ENCODE results near the gene WHRN.

Gene WHRN

GRCh38 chr9:114416290-114416689 is 89.0 kb downstream of the WHRN start:
- ChIA-PET POLR2A (no interaction called here), CTCF (no interaction called here)
- no peak for DNase-seq (ENCODE audit: extremely low spot score)
- TF ChIP-seq CTBP1 (IDR thresholded peaks at IDR 0.05; ENCODE audit: borderline replicate concordance) (no peak), TARDBP (IDR thresholded peaks at IDR 0.05) (no peak), NFRKB (IDR thresholded peaks at IDR 0.05) (no peak)

DNA sequence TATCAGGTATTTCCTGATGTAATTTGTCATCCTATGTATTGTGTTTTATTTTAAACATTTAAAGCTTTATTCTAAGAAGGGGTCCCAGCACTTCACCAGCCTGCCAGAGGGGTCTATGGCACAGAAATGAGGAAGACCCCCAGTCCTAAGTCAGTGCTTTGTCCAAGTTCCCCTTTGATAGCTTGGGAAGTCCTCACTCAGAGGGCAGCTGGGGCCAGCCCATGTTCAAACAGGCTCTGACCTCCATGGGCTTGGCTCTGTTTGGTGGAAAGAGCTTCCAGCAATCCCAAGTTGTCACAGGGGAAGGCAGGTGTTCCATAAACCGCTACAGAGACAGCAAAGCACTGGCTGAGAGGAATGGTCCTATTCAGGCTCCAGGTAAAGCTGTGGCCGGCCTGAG is 90.9 kb downstream of the WHRN start:
- ChIA-PET CTCF (interaction anchor here (0.9 kb wide), 1 partner anchor 9 kb away, joined by 5 read pairs; no protein-coding TSS in a partner anchor), POLR2A (no interaction called here)
- DNase-seq (ENCODE audit: extremely low spot score), result no peak
- TF ChIP-seq PKNOX1 (IDR thresholded peaks at IDR 0.05), result no peak
- no peak for TF ChIP-seq TARDBP (IDR thresholded peaks at IDR 0.05)
- TF ChIP-seq LEF1 (IDR thresholded peaks at IDR 0.05; ENCODE audit: borderline replicate concordance), result no peak

DNA sequence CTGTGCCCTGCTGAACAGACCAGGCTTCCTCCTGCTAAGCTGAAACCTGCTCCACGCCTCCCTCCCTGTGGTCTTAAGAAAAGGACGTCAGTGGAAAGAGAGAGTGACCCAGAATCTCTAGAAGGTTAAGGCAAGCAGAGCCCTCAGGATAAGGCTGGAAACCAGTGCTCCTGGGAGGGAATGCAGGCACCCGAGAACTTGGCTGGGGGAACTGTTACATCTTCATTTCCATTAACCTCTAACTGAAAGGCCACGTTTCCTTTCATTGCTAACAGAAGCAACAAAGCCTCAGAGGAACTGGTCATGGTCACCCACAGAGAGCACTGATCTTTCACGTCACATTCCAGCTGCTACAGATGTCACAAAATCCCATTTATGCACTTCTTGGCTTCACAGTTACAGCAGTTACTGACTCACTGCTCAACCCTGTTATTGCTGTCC is 91.4 kb downstream of the WHRN start:
- ChIA-PET POLR2A (no interaction called here), CTCF (interaction anchor here (0.9 kb wide), 1 partner anchor 8 kb away, joined by 5 read pairs; no protein-coding TSS in a partner anchor)
- TF ChIP-seq NFRKB (IDR thresholded peaks at IDR 0.05) (no peak), BHLHE40 (IDR thresholded peaks at IDR 0.05; ENCODE audit: borderline replicate concordance) (no peak), HDGF (IDR thresholded peaks at IDR 0.05; ENCODE audit: borderline replicate concordance) (no peak), SUZ12 (IDR thresholded peaks at IDR 0.05) (no peak), TARDBP (IDR thresholded peaks at IDR 0.05) (no peak), FOXK2 (IDR thresholded peaks at IDR 0.05) (no peak), CTBP1 (IDR thresholded peaks at IDR 0.05; ENCODE audit: borderline replicate concordance) (no peak), L3MBTL2 (conservative IDR thresholded peaks at IDR 0.05) (no peak), ELF4 (IDR thresholded peaks at IDR 0.05) (no peak), LEF1 (IDR thresholded peaks at IDR 0.05; ENCODE audit: borderline replicate concordance) (no peak), PKNOX1 (IDR thresholded peaks at IDR 0.05) (no peak), SP1 (IDR thresholded peaks at IDR 0.05) (no peak), FOXM1 (IDR thresholded peaks at IDR 0.05; ENCODE audit: borderline replicate concordance) (no peak), FOXA1 (IDR thresholded peaks at IDR 0.05) (no peak), ZNF384 (IDR thresholded peaks at IDR 0.05) (no peak), ARNT (IDR thresholded peaks at IDR 0.05) (no peak)
- DNase-seq (ENCODE audit: extremely low spot score), result no peak

- CTCF ChIA-PET, result no interaction called here
- POLR2A ChIA-PET, result no interaction called here
- TF ChIP-seq ELF4 (IDR thresholded peaks at IDR 0.05), result no peak
- no peak for TF ChIP-seq PKNOX1 (IDR thresholded peaks at IDR 0.05)
- no peak for TF ChIP-seq L3MBTL2 (conservative IDR thresholded peaks at IDR 0.05)
- no peak for TF ChIP-seq FOXK2 (IDR thresholded peaks at IDR 0.05)
- TF ChIP-seq SP1 (IDR thresholded peaks at IDR 0.05), result no peak
- TF ChIP-seq NFRKB (IDR thresholded peaks at IDR 0.05), result no peak
- no peak for TF ChIP-seq ZNF384 (IDR thresholded peaks at IDR 0.05)
- TF ChIP-seq LEF1 (IDR thresholded peaks at IDR 0.05; ENCODE audit: borderline replicate concordance), result no peak
- DNase-seq (ENCODE audit: extremely low spot score), result no peak
Observed at GRCh38 chr9:114412048-114412683, 93.1 kb downstream of the WHRN start.

- ChIA-PET POLR2A (no interaction called here), CTCF (no interaction called here)
- DNase-seq (ENCODE audit: extremely low spot score), result no peak
- TF ChIP-seq FOXM1 (IDR thresholded peaks at IDR 0.05; ENCODE audit: borderline replicate concordance) (no peak), ARNT (IDR thresholded peaks at IDR 0.05) (no peak), PKNOX1 (IDR thresholded peaks at IDR 0.05) (no peak), FOXK2 (IDR thresholded peaks at IDR 0.05) (no peak), ELF4 (IDR thresholded peaks at IDR 0.05) (no peak)
Observed at GRCh38 chr9:114411452-114411851, 93.8 kb downstream of the WHRN start.

DNA sequence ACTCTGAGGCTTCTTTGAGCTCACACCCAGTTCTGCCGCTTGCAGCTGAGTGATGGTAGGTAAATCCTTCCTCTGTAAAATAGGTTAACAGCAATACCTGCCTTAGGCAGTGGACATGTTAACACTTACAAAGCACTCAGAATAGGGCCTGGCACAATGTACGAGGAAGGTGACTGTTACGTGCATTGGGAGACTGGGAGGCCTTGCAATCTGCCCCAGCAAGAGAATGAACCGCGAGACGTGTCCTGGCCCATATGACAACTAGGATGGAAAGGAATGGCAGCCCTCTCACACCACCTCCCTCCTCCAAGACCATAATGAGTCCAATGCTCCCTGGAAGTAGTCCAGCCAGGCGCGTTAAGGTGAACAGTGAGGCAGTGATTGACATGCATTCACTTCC is 94.4 kb downstream of the WHRN start:
- DNase-seq (ENCODE audit: extremely low spot score), result no peak
- CTCF ChIA-PET, result interaction anchor here (0.7 kb wide), 1 partner anchor 25 kb away, joined by 3 read pairs; no protein-coding TSS in a partner anchor
- POLR2A ChIA-PET, result no interaction called here
- TF ChIP-seq L3MBTL2 (conservative IDR thresholded peaks at IDR 0.05) (no peak), FOXK2 (IDR thresholded peaks at IDR 0.05) (no peak), CTBP1 (IDR thresholded peaks at IDR 0.05; ENCODE audit: borderline replicate concordance) (no peak), ZNF384 (IDR thresholded peaks at IDR 0.05) (no peak), HDGF (IDR thresholded peaks at IDR 0.05; ENCODE audit: borderline replicate concordance) (no peak), FOXM1 (IDR thresholded peaks at IDR 0.05; ENCODE audit: borderline replicate concordance) (no peak), NFRKB (IDR thresholded peaks at IDR 0.05) (no peak), BHLHE40 (IDR thresholded peaks at IDR 0.05; ENCODE audit: borderline replicate concordance) (no peak), LEF1 (IDR thresholded peaks at IDR 0.05; ENCODE audit: borderline replicate concordance) (no peak), ELF4 (IDR thresholded peaks at IDR 0.05) (no peak), ARNT (IDR thresholded peaks at IDR 0.05) (no peak)

All from HEK293T (cell line).